Activated B cell treated with CpG ODN at 0.5 μM for 24 hours (primary cell): ENCODE data around the gene MKNK1. TPM values are rescaled to one million over a fixed set of nuclear protein-coding genes. Genes with fewer than 3 reads are reported as not detected.

Source experiments
- ATAC-seq: fragments of 200-7000 bp; cut with Tn5 transposase; one replicate; pipeline ENCODE4 v1.10.0; 2021; ENCODE audit warnings: low read depth, mild to moderate bottlenecking, moderate library complexity
- CTCF ChIA-PET: fragments of 350-600 bp; sonication (Branson Sonifier 250); formaldehyde crosslinking; loops from one replicate; lab custom pipeline; 2021; ENCODE audit warnings: antibody characterized with exemption; lab: Charles Lee
- POLR2A ChIA-PET: fragments of 350-600 bp; sonication (Branson Sonifier 250); formaldehyde crosslinking; loops from one replicate; lab custom pipeline; 2021; ENCODE audit warnings: antibody characterized with exemption; lab: Charles Lee
- DNase-seq: peaks from one replicate; pipeline ENCODE4 v3.0.0; 2022
- H3K27ac Mint-ChIP-seq: one replicate; pipeline ENCODE4 v1.8.0; 2020; ENCODE audit warnings: mixed read lengths
- H3K27me3 Mint-ChIP-seq: one replicate; pipeline ENCODE4 v1.8.0; 2021; ENCODE audit warnings: mixed read lengths
- H3K36me3 Mint-ChIP-seq: one replicate; pipeline ENCODE4 v1.8.0; 2021; ENCODE audit warnings: low read depth, mixed read lengths
- H3K4me1 Mint-ChIP-seq: one replicate; pipeline ENCODE4 v1.8.0; 2021; ENCODE audit warnings: mixed read lengths
- H3K4me3 Mint-ChIP-seq: one replicate; pipeline ENCODE4 v1.8.0; 2020; ENCODE audit warnings: mild to moderate bottlenecking, mixed read lengths
- H3K9me3 Mint-ChIP-seq: one replicate; pipeline ENCODE4 v1.8.0; 2020; ENCODE audit warnings: mixed read lengths
- CTCF ChIP-seq: fragments of 200-600 bp; IDR thresholded peaks from one replicate; pipeline ENCODE4 v1.8.0; 2022; ENCODE audit warnings: antibody characterized with exemption, mild to moderate bottlenecking
- intact Hi-C: fragments of 100-400 bp; cut with micrococcal nuclease; formaldehyde crosslinking; loops from one replicate; pipeline ENCODE4 v1.15.1; 2024
- total RNA-seq: library from RNA; stranded (reverse); gene quantifications from 2 replicates; pipeline ENCODE4 v1.2.3, GENCODE V29; 2022

Gene MKNK1
- total RNA-seq, 1 donor from 2014 or later, result 45.0 TPM

GRCh38 chr1:46553506-46553905 lies 50.6 kb downstream of the MKNK1 start:
- Mint-ChIP-seq H3K27me3 (peaks cover 17% of the 10 kb centered on the region), H3K27ac (no peak overlapping the region), H3K4me3 (no peak overlapping the region), H3K9me3 (no peaks in the 10 kb centered on the region), H3K36me3 (peaks cover 10% of the 10 kb centered on the region), H3K4me1 (peaks cover 5% of the 10 kb centered on the region)
- CTCF ChIA-PET, result no interaction called here
- TF ChIP-seq CTCF, result no peak
- no peak for DNase-seq
- intact Hi-C loops, result no loop called here
- no peak for ATAC-seq
- POLR2A ChIA-PET, result no interaction called here

- ChIA-PET CTCF (no interaction called here), POLR2A (no interaction called here)
- peaks cover 17% of the 10 kb centered on the region for H3K27me3 Mint-ChIP-seq
- DNase-seq (no peak), ATAC-seq (no peak)
- H3K4me3 Mint-ChIP-seq, result no peak overlapping the region
- no peak overlapping the region for H3K27ac Mint-ChIP-seq
- no peaks in the 10 kb centered on the region for H3K9me3 Mint-ChIP-seq
- H3K4me1 Mint-ChIP-seq, result peaks cover 5% of the 10 kb centered on the region
- intact Hi-C loops, result no loop called here
- TF ChIP-seq CTCF, result no peak
- peaks cover under 1% of the 10 kb centered on the region for H3K36me3 Mint-ChIP-seq
Measured at GRCh38 chr1:46552357-46553237, 51.5 kb downstream of the MKNK1 start.

- ChIA-PET CTCF (no interaction called here), POLR2A (no interaction called here)
- ATAC-seq, result no peak
- no peaks in the 10 kb centered on the region for H3K9me3 Mint-ChIP-seq
- no peak within 1 kb of the TSS for H3K27ac Mint-ChIP-seq
- intact Hi-C loops, result no loop called here
- H3K27me3 Mint-ChIP-seq, result peaks cover 24% of the 10 kb centered on the region
- H3K4me1 Mint-ChIP-seq, result peaks cover 5% of the 10 kb centered on the region
- no peak within 1 kb of the TSS for H3K4me3 Mint-ChIP-seq
- no peak for TF ChIP-seq CTCF
- H3K36me3 Mint-ChIP-seq, result no peaks in the 10 kb centered on the region
- DNase-seq, result no peak
Measured at GRCh38 chr1:46551597-46552095, 52.4 kb downstream of the MKNK1 start, which contains the start of gene KNCN. Gene KNCN, minus strand, starts transcription at chr1:46551647. Its CDS starts 432 bp downstream, at chr1:46551215.

- Mint-ChIP-seq H3K9me3 (no peaks in the 10 kb centered on the region), H3K27ac (no peak overlapping the region), H3K36me3 (no peaks in the 10 kb centered on the region), H3K27me3 (peaks cover 31% of the 10 kb centered on the region), H3K4me3 (no peak overlapping the region), H3K4me1 (peaks cover 5% of the 10 kb centered on the region)
- ATAC-seq (no peak), DNase-seq (no peak)
- intact Hi-C loops, result no loop called here
- ChIA-PET POLR2A (no interaction called here), CTCF (no interaction called here)
- TF ChIP-seq CTCF, result no peak
Measured at GRCh38 chr1:46550751-46551231, 53.3 kb downstream of the MKNK1 start.
